GM12878 (cell line): ENCODE data around the gene KLHL2. TPM values are rescaled to one million over a fixed set of nuclear protein-coding genes. Genes with fewer than 3 reads are reported as not detected.
A peak's percentile ranks its signal among the peaks of the same experiment; 100 is the strongest.

Source experiments
- ETV6 ChIP-seq, 2 experiments: fragments of 450-650 bp in 1 of 2; IDR thresholded peaks in 1 of 2; conservative IDR thresholded peaks in 1 of 2; 2 replicates each; pipeline ENCODE4 v1.6.1; 2014; ENCODE audit warnings: antibody characterized with exemption in 1 of 2, borderline replicate concordance in 1 of 2, low read depth in 1 of 2, mild to moderate bottlenecking in 1 of 2, moderate library complexity in 1 of 2
- NBN ChIP-seq: fragments of 450-650 bp; IDR thresholded peaks from 2 replicates; pipeline ENCODE4 v1.6.1; 2016
- NFYB ChIP-seq: IDR thresholded peaks from 2 replicates; pipeline ENCODE4 v1.6.1; 2011; ENCODE audit warnings: low read depth, mild to moderate bottlenecking, low read length, improper control_type of control experiment, moderate library complexity; ENCODE audit not compliant: insufficient read depth
- NR2F1 ChIP-seq: fragments of 450-650 bp; conservative IDR thresholded peaks from 2 replicates; pipeline ENCODE4 v1.6.1; 2017; ENCODE audit warnings: mild to moderate bottlenecking
- PAX5 ChIP-seq: IDR thresholded peaks from 2 replicates; pipeline ENCODE4 v1.6.1; 2011; ENCODE audit warnings: low read depth, low read length, borderline replicate concordance
- SMARCA5 ChIP-seq: fragments of 450-650 bp; IDR thresholded peaks from 2 replicates; pipeline ENCODE4 v1.6.1; 2017; ENCODE audit warnings: mild to moderate bottlenecking
- SREBF1 ChIP-seq: IDR thresholded peaks from 2 replicates; pipeline ENCODE4 v1.6.1; 2012; ENCODE audit warnings: mild to moderate bottlenecking, low read length
- ZNF24 ChIP-seq: fragments of 450-650 bp; IDR thresholded peaks from 2 replicates; pipeline ENCODE4 v1.6.1; 2017; ENCODE audit warnings: antibody characterized with exemption, mild to moderate bottlenecking
- polyA plus RNA-seq, 11 experiments: library from polyadenylated mRNA; depleted of rRNA in 4 of 11; unstranded in 6 of 11; stranded (reverse) in 5 of 11; fragments of >200 nt; fragmentation: Nextera tagmentation in 4 of 11; fragmentation: Illumina TruSeq in 1 of 11; extraction: Ambion mirVana in 4 of 11; extraction: Trizol in 1 of 11; gene quantifications; 1 replicate in 1 of 11; 2 replicates in 10 of 11; pipeline versions ENCODE4 v1.2.1 to v1.2.3, GENCODE V29; 2011 to 2016; ENCODE audit warnings: inconsistent platforms in 2 of 11, missing spikeins in 2 of 11, low read depth in 1 of 11
- total RNA-seq, 4 experiments: library from RNA; depleted of rRNA in 3 of 4; stranded (reverse); fragments of >200 nt in 3 of 4; fragmentation: Illumina TruSeq in 1 of 4; extraction: Trizol in 1 of 4; gene quantifications; 2 replicates each; pipeline versions ENCODE4 v1.2.1 to v1.2.3, GENCODE V29; 2013 to 2021
- TF ChIP-seq, protein P1 (sequence below): IDR thresholded peaks from 2 replicates; pipeline ENCODE4 v1.6.1; 2012; ENCODE audit warnings: mild to moderate bottlenecking, low read depth, low read length
- TF ChIP-seq, protein P2 (sequence below): fragments of 450-650 bp; IDR thresholded peaks from 2 replicates; pipeline ENCODE4 v1.6.1; 2017; ENCODE audit warnings: antibody characterized with exemption, mild to moderate bottlenecking, moderate library complexity
- TF ChIP-seq, protein P3 (sequence below): fragments of 450-650 bp; IDR thresholded peaks from 2 replicates; pipeline ENCODE4 v1.6.1; 2017; ENCODE audit warnings: mild to moderate bottlenecking, moderate library complexity
- TF ChIP-seq, protein P4 (sequence below): fragments of 450-650 bp; IDR thresholded peaks from 2 replicates; pipeline ENCODE4 v1.6.1; 2017; ENCODE audit warnings: low read depth, mild to moderate bottlenecking, moderate library complexity
- TF ChIP-seq, protein P5 (sequence below): fragments of 450-650 bp; IDR thresholded peaks from 2 replicates; pipeline ENCODE4 v1.6.1; 2017; ENCODE audit warnings: mild to moderate bottlenecking, moderate library complexity

Gene KLHL2
- total and polyA plus RNA-seq, 10 of the 15 experiments (the other 5 are each of a cell fraction or from before 2014, with no cell fraction given) = 4.8 to 22.8 (median 12.9) TPM

DNA sequence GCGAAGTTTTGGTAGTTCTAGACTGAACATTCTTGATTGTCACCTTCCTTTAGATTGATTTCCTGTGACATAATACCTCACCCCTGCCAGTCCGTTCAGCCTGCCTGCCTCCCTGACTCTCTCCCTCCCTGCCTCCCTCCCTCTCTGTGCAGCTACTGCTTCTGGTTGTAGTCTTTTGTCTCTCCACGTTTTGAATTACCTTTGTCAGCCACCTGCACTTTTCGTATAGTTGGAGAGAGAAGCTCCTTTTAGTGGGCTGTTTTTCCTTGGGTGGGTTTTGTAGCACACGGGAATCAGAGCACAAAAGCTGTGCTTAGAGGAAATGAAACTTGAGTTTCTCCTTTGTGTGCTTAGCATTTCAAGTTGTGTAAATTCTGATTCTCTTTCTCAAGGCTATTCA lies 87.5 kb downstream of the KLHL2 start (continued):
- TF ChIP-seq, protein P1, sequence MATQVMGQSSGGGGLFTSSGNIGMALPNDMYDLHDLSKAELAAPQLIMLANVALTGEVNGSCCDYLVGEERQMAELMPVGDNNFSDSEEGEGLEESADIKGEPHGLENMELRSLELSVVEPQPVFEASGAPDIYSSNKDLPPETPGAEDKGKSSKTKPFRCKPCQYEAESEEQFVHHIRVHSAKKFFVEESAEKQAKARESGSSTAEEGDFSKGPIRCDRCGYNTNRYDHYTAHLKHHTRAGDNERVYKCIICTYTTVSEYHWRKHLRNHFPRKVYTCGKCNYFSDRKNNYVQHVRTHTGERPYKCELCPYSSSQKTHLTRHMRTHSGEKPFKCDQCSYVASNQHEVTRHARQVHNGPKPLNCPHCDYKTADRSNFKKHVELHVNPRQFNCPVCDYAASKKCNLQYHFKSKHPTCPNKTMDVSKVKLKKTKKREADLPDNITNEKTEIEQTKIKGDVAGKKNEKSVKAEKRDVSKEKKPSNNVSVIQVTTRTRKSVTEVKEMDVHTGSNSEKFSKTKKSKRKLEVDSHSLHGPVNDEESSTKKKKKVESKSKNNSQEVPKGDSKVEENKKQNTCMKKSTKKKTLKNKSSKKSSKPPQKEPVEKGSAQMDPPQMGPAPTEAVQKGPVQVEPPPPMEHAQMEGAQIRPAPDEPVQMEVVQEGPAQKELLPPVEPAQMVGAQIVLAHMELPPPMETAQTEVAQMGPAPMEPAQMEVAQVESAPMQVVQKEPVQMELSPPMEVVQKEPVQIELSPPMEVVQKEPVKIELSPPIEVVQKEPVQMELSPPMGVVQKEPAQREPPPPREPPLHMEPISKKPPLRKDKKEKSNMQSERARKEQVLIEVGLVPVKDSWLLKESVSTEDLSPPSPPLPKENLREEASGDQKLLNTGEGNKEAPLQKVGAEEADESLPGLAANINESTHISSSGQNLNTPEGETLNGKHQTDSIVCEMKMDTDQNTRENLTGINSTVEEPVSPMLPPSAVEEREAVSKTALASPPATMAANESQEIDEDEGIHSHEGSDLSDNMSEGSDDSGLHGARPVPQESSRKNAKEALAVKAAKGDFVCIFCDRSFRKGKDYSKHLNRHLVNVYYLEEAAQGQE = no peak
- TF ChIP-seq, protein P2, sequence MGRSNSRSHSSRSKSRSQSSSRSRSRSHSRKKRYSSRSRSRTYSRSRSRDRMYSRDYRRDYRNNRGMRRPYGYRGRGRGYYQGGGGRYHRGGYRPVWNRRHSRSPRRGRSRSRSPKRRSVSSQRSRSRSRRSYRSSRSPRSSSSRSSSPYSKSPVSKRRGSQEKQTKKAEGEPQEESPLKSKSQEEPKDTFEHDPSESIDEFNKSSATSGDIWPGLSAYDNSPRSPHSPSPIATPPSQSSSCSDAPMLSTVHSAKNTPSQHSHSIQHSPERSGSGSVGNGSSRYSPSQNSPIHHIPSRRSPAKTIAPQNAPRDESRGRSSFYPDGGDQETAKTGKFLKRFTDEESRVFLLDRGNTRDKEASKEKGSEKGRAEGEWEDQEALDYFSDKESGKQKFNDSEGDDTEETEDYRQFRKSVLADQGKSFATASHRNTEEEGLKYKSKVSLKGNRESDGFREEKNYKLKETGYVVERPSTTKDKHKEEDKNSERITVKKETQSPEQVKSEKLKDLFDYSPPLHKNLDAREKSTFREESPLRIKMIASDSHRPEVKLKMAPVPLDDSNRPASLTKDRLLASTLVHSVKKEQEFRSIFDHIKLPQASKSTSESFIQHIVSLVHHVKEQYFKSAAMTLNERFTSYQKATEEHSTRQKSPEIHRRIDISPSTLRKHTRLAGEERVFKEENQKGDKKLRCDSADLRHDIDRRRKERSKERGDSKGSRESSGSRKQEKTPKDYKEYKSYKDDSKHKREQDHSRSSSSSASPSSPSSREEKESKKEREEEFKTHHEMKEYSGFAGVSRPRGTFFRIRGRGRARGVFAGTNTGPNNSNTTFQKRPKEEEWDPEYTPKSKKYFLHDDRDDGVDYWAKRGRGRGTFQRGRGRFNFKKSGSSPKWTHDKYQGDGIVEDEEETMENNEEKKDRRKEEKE = no peak
- peak in 1 of 2 experiments; percentile 32; a peak in 1 of 4 replicates for TF ChIP-seq ETV6 (conservative IDR thresholded peaks at IDR 0.05 in 1 of 2, IDR thresholded peaks at IDR 0.05 in 1 of 2; ENCODE audit: borderline replicate concordance in 1 of 2, low read depth in 1 of 2)
- TF ChIP-seq ZNF24 = no peak
- TF ChIP-seq, protein P3, sequence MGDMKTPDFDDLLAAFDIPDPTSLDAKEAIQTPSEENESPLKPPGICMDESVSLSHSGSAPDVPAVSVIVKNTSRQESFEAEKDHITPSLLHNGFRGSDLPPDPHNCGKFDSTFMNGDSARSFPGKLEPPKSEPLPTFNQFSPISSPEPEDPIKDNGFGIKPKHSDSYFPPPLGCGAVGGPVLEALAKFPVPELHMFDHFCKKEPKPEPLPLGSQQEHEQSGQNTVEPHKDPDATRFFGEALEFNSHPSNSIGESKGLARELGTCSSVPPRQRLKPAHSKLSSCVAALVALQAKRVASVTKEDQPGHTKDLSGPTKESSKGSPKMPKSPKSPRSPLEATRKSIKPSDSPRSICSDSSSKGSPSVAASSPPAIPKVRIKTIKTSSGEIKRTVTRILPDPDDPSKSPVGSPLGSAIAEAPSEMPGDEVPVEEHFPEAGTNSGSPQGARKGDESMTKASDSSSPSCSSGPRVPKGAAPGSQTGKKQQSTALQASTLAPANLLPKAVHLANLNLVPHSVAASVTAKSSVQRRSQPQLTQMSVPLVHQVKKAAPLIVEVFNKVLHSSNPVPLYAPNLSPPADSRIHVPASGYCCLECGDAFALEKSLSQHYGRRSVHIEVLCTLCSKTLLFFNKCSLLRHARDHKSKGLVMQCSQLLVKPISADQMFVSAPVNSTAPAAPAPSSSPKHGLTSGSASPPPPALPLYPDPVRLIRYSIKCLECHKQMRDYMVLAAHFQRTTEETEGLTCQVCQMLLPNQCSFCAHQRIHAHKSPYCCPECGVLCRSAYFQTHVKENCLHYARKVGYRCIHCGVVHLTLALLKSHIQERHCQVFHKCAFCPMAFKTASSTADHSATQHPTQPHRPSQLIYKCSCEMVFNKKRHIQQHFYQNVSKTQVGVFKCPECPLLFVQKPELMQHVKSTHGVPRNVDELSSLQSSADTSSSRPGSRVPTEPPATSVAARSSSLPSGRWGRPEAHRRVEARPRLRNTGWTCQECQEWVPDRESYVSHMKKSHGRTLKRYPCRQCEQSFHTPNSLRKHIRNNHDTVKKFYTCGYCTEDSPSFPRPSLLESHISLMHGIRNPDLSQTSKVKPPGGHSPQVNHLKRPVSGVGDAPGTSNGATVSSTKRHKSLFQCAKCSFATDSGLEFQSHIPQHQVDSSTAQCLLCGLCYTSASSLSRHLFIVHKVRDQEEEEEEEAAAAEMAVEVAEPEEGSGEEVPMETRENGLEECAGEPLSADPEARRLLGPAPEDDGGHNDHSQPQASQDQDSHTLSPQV = no peak
- TF ChIP-seq PAX5 = peak; percentile 82
- TF ChIP-seq SMARCA5 = no peak
- TF ChIP-seq NBN = peak; percentile 61; the same call in 1 of the 2 replicates
- TF ChIP-seq, protein P4, sequence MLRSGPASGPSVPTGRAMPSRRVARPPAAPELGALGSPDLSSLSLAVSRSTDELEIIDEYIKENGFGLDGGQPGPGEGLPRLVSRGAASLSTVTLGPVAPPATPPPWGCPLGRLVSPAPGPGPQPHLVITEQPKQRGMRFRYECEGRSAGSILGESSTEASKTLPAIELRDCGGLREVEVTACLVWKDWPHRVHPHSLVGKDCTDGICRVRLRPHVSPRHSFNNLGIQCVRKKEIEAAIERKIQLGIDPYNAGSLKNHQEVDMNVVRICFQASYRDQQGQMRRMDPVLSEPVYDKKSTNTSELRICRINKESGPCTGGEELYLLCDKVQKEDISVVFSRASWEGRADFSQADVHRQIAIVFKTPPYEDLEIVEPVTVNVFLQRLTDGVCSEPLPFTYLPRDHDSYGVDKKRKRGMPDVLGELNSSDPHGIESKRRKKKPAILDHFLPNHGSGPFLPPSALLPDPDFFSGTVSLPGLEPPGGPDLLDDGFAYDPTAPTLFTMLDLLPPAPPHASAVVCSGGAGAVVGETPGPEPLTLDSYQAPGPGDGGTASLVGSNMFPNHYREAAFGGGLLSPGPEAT = 0 out of 2 replicates have a peak, but pooled peaks have one; percentile 41
- no peak for TF ChIP-seq SREBF1
- TF ChIP-seq NR2F1 = no peak
- TF ChIP-seq NFYB = no peak
- TF ChIP-seq, protein P5, sequence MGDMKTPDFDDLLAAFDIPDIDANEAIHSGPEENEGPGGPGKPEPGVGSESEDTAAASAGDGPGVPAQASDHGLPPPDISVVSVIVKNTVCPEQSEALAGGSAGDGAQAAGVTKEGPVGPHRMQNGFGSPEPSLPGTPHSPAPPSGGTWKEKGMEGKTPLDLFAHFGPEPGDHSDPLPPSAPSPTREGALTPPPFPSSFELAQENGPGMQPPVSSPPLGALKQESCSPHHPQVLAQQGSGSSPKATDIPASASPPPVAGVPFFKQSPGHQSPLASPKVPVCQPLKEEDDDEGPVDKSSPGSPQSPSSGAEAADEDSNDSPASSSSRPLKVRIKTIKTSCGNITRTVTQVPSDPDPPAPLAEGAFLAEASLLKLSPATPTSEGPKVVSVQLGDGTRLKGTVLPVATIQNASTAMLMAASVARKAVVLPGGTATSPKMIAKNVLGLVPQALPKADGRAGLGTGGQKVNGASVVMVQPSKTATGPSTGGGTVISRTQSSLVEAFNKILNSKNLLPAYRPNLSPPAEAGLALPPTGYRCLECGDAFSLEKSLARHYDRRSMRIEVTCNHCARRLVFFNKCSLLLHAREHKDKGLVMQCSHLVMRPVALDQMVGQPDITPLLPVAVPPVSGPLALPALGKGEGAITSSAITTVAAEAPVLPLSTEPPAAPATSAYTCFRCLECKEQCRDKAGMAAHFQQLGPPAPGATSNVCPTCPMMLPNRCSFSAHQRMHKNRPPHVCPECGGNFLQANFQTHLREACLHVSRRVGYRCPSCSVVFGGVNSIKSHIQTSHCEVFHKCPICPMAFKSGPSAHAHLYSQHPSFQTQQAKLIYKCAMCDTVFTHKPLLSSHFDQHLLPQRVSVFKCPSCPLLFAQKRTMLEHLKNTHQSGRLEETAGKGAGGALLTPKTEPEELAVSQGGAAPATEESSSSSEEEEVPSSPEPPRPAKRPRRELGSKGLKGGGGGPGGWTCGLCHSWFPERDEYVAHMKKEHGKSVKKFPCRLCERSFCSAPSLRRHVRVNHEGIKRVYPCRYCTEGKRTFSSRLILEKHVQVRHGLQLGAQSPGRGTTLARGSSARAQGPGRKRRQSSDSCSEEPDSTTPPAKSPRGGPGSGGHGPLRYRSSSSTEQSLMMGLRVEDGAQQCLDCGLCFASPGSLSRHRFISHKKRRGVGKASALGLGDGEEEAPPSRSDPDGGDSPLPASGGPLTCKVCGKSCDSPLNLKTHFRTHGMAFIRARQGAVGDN = no peak
